NOMO-1 treated with dmso at 0.1 percent for 144 hours (cell line): Measurements from ENCODE around the gene ALOX12B.

Experiments
- DNase-seq: peaks from one replicate; lab custom pipeline; 2025; ENCODE audit not compliant: unreplicated experiment; lab: John Stamatoyannopoulos, UW

The ALOX12B gene

GRCh38 chr17:8087075-8087951 is at the start of gene ALOX12B:
Gene ALOX12B (minus strand): TSS chr17:8087716. CDS start chr17:8087442, 274 bp downstream.
- DNase-seq, result no peak

- DNase-seq, result no peak
Observed at GRCh38 chr17:8133941-8134340, 46.4 kb upstream of the ALOX12B start.

GRCh38 chr17:8133399-8133798 is 45.9 kb upstream of the ALOX12B start:
- DNase-seq, result no peak

GRCh38 chr17:8131844-8132441 is 44.4 kb upstream of the ALOX12B start:
- DNase-seq, result no peak

GRCh38 chr17:8128125-8128784 is 40.7 kb upstream of the ALOX12B start:
- no peak for DNase-seq

- peak; percentile 64 for DNase-seq
Observed at GRCh38 chr17:8126491-8127066, 39.1 kb upstream of the ALOX12B start.

- DNase-seq, result no peak
Observed at GRCh38 chr17:8125947-8126490, 38.5 kb upstream of the ALOX12B start.

GRCh38 chr17:8125154-8125946 is 37.8 kb upstream of the ALOX12B start:
- peak; percentile 52 for DNase-seq

- DNase-seq, result no peak
Observed at GRCh38 chr17:8124350-8125153, 37.0 kb upstream of the ALOX12B start.

- no peak for DNase-seq
Observed at GRCh38 chr17:8123695-8124349, 36.3 kb upstream of the ALOX12B start, which contains the start of gene HES7. Gene HES7 (minus strand): TSS chr17:8124106. CDS start chr17:8124084, 22 bp downstream.

- no peak for DNase-seq
Observed at GRCh38 chr17:8122924-8123694, 35.6 kb upstream of the ALOX12B start.

- no peak for DNase-seq
Observed at GRCh38 chr17:8122422-8122923, 35.0 kb upstream of the ALOX12B start.

- DNase-seq, result peak; percentile 41
Observed at GRCh38 chr17:8121681-8122421, 34.3 kb upstream of the ALOX12B start.

- DNase-seq, result no peak
Observed at GRCh38 chr17:8121407-8121680, 33.8 kb upstream of the ALOX12B start.

- DNase-seq, result peak; percentile 48
Observed at GRCh38 chr17:8120520-8121406, 33.2 kb upstream of the ALOX12B start.
